Astrocyte (in vitro differentiated cells and primary cell): ENCODE results near the gene HLTF. TPM values are rescaled to one million over a fixed set of nuclear protein-coding genes. Genes with fewer than 3 reads are reported as not detected.

ENCODE experiments used
- DNase-seq: peaks from one replicate; pipeline ENCODE4 v3.0.0-alpha.2; 2010; ENCODE audit warnings: low read depth
- FAIRE-seq: peaks from 2 replicates; lab custom pipeline; 2011; peaks lifted over from hg19 to GRCh38; lab: Jason Lieb, UNC
- H2AFZ ChIP-seq: 2 replicates; pipeline ENCODE4 v1.6.0; 2012; ENCODE audit warnings: low read depth, low read length, inconsistent platforms
- H3K27ac ChIP-seq: 2 replicates; pipeline ENCODE4 v1.5.1; 2011; ENCODE audit warnings: low read depth, low read length, inconsistent platforms
- H3K27me3 ChIP-seq: 2 replicates; pipeline ENCODE4 v1.6.0; 2011; ENCODE audit warnings: low read length, inconsistent platforms; ENCODE audit not compliant: insufficient read depth
- H3K36me3 ChIP-seq: 2 replicates; pipeline ENCODE4 v1.5.1; 2011; ENCODE audit warnings: low read length, inconsistent platforms; ENCODE audit not compliant: insufficient read depth
- H3K4me1 ChIP-seq: 2 replicates; pipeline ENCODE4 v1.5.1; 2011; ENCODE audit warnings: low read length, inconsistent platforms; ENCODE audit not compliant: insufficient read depth
- H3K4me2 ChIP-seq: 2 replicates; pipeline ENCODE4 v1.6.0; 2012; ENCODE audit warnings: low read length, inconsistent platforms
- H3K4me3 ChIP-seq: 2 replicates; pipeline ENCODE4 v1.5.1; 2011; ENCODE audit warnings: low read depth, mild to moderate bottlenecking, low read length, inconsistent platforms; ENCODE audit not compliant: insufficient read depth
- H3K79me2 ChIP-seq: 2 replicates; pipeline ENCODE4 v1.6.0; 2012; ENCODE audit warnings: mild to moderate bottlenecking, low read length, inconsistent platforms; ENCODE audit not compliant: insufficient read depth
- H3K9ac ChIP-seq: 2 replicates; pipeline ENCODE4 v1.6.0; 2012; ENCODE audit warnings: mild to moderate bottlenecking, low read length, inconsistent platforms
- H3K9me3 ChIP-seq: 2 replicates; pipeline ENCODE4 v1.5.1; 2012; ENCODE audit warnings: low read depth, mild to moderate bottlenecking, low read length, inconsistent platforms; ENCODE audit not compliant: insufficient read depth
- H4K20me1 ChIP-seq: 2 replicates; pipeline ENCODE4 v1.6.0; 2012; ENCODE audit warnings: low read length, inconsistent platforms; ENCODE audit not compliant: insufficient read depth
- H3K27ac Mint-ChIP-seq: one replicate; pipeline ENCODE4 v1.8.0; 2021; ENCODE audit warnings: mild to moderate bottlenecking, mixed read lengths; ENCODE audit not compliant: unreplicated experiment
- H3K27me3 Mint-ChIP-seq: one replicate; pipeline ENCODE4 v1.8.0; 2021; ENCODE audit warnings: low read depth, mixed read lengths; ENCODE audit not compliant: unreplicated experiment
- H3K36me3 Mint-ChIP-seq: one replicate; pipeline ENCODE4 v1.8.0; 2021; ENCODE audit warnings: low read depth, mixed read lengths; ENCODE audit not compliant: unreplicated experiment
- H3K4me1 Mint-ChIP-seq: one replicate; pipeline ENCODE4 v1.8.0; 2021; ENCODE audit warnings: low read depth, mixed read lengths; ENCODE audit not compliant: unreplicated experiment
- H3K4me3 Mint-ChIP-seq: one replicate; pipeline ENCODE4 v1.8.0; 2021; ENCODE audit warnings: mild to moderate bottlenecking, moderate library complexity, mixed read lengths; ENCODE audit not compliant: unreplicated experiment
- H3K9me3 Mint-ChIP-seq: one replicate; pipeline ENCODE4 v1.8.0; 2021; ENCODE audit warnings: mild to moderate bottlenecking, mixed read lengths; ENCODE audit not compliant: unreplicated experiment
- CTCF ChIP-seq: IDR thresholded peaks from 2 replicates; pipeline ENCODE4 v1.5.1; 2011; ENCODE audit warnings: low read depth, mild to moderate bottlenecking, inconsistent platforms, low read length, moderate library complexity; ENCODE audit not compliant: insufficient read depth
- EZH2 ChIP-seq: IDR thresholded peaks from 2 replicates; pipeline ENCODE4 v1.6.1; 2012; ENCODE audit warnings: mild to moderate bottlenecking, low read length, inconsistent platforms; ENCODE audit not compliant: insufficient read depth
- total RNA-seq: library from RNA; stranded (reverse); gene quantifications from 2 replicates; pipeline ENCODE4 v1.2.1, GENCODE V29; 2021

Gene HLTF
- total RNA-seq, 1 donor from 2014 or later = 19.5 TPM

DNA sequence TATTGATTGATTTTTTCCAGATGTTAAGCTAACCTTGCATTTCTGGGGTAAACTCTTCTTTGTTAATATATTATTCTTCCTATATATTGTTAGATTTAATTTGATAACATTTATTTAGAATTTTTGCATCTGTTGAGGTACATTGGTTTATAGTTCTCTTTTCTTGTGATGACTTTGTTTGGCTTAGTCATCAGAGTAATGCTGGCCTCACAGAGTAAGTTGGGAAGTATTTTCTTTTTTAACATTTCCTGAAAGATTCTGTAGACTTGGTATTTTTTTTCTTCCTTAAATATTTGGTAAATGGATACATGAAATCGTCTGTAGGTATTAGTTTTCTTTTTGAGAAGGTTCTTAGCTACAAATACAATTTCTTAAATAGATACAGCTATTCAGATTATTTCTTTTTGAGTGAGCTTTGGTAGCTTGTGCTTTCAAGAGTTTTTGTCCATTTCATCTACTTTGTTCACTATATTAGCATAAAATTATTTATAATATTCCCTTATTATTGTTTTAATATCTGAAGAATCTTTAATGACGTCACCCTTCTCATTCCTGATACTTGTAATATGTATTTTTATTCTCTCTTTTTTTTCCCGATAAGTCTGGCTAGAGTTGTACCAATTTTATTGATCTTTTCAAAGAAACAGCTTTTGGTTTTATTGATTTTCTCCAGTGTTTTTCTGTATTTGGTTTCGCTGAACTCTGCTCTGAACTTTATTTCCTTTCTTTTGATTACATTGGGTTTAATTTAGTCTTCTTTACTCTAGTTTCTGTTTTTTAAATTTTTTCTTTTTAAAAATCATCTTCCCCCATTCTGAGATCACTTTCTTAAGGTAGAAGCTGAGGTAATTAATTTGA is 36.6 kb upstream of the HLTF start:
- peaks cover 4% of the 10 kb centered on the region for H3K27me3 Mint-ChIP-seq
- FAIRE-seq = no peak
- H3K27ac ChIP-seq = no peak overlapping the region
- TF ChIP-seq EZH2 (no peak), CTCF (no peak)
- no peak overlapping the region for H3K4me3 ChIP-seq
- no peaks in the 10 kb centered on the region for H4K20me1 ChIP-seq
- H3K9me3 ChIP-seq = no peaks in the 10 kb centered on the region
- H3K4me2 ChIP-seq = no peak overlapping the region
- no peaks in the 10 kb centered on the region for H3K4me1 ChIP-seq
- no peak overlapping the region for H3K4me3 Mint-ChIP-seq
- no peak for DNase-seq
- H3K9ac ChIP-seq = no peak overlapping the region
- H3K4me1 Mint-ChIP-seq = no peaks in the 10 kb centered on the region
- H3K9me3 Mint-ChIP-seq = no peaks in the 10 kb centered on the region
- H3K79me2 ChIP-seq = no peaks in the 10 kb centered on the region
- H3K27me3 ChIP-seq = no peaks in the 10 kb centered on the region
- no peak overlapping the region for H2AFZ ChIP-seq
- H3K27ac Mint-ChIP-seq = no peak overlapping the region
- no peaks in the 10 kb centered on the region for H3K36me3 Mint-ChIP-seq
- H3K36me3 ChIP-seq = no peaks in the 10 kb centered on the region

DNA sequence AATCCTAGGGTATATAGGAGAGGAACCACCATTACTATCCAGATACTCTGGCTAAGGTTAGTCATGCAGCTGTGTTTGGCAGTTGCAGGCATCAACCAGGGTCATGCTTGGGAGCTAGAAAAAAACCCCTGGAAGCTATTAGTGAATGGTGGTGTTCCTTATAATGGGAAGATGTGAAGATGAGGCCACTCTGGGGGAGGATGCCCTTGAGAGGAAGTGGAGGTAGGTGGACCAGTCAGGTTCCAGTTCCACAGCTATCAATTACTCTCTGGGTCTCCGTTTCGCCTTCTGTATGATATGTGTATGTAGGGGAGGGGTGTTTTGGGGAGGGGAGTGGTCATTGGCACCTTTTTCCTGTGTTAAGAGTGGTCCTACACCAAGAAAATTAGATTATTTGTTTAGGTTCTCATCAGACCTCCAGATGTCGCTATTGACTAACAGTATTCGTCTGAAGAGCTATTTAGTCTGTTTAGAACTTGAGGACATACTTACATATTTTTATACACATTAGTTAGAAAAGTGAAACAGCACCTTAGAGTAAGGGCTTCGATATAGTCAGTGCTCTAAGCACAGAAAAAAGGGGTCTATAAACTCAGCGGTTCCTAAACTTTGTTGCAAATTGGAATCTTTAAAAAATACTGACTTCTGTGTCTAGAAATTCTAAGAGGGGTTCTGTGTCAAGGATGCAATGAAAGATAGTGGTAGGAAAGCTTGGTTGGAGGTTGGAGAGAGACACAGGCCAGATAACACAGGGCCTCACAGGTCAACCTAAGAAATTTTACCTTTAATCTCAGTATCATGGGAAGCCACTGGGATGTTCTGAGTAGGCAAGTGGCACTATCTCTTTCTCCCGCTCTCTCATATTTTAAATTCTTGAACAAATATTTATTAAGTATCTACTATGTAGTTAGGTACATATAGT is 34.0 kb upstream of the HLTF start:
- FAIRE-seq = no peak
- no peak overlapping the region for H3K27ac ChIP-seq
- TF ChIP-seq CTCF (peak; percentile 50), EZH2 (no peak)
- H3K9ac ChIP-seq = no peak overlapping the region
- Mint-ChIP-seq H3K27ac (no peak overlapping the region), H3K4me3 (no peak overlapping the region), H3K36me3 (no peaks in the 10 kb centered on the region), H3K27me3 (no peaks in the 10 kb centered on the region), H3K9me3 (no peaks in the 10 kb centered on the region), H3K4me1 (no peaks in the 10 kb centered on the region)
- H3K27me3 ChIP-seq = no peaks in the 10 kb centered on the region
- no peaks in the 10 kb centered on the region for H3K36me3 ChIP-seq
- no peak overlapping the region for H3K4me3 ChIP-seq
- no peak overlapping the region for H2AFZ ChIP-seq
- H4K20me1 ChIP-seq = no peaks in the 10 kb centered on the region
- H3K9me3 ChIP-seq = no peaks in the 10 kb centered on the region
- H3K4me2 ChIP-seq = no peak overlapping the region
- H3K4me1 ChIP-seq = no peaks in the 10 kb centered on the region
- H3K79me2 ChIP-seq = no peaks in the 10 kb centered on the region
- peak; percentile 45 for DNase-seq
